COR-L47 (cell line): Measurements from ENCODE around the gene ARL4C.

Experiments
- DNase-seq: peaks from one replicate; lab custom pipeline; 2025; lab: John Stamatoyannopoulos, UW

ARL4C gene

GRCh38 chr2:234447189-234447588 is 49.7 kb downstream of the ARL4C start:
- DNase-seq = no peak

GRCh38 chr2:234446404-234447076 is 50.3 kb downstream of the ARL4C start:
- no peak for DNase-seq

DNA sequence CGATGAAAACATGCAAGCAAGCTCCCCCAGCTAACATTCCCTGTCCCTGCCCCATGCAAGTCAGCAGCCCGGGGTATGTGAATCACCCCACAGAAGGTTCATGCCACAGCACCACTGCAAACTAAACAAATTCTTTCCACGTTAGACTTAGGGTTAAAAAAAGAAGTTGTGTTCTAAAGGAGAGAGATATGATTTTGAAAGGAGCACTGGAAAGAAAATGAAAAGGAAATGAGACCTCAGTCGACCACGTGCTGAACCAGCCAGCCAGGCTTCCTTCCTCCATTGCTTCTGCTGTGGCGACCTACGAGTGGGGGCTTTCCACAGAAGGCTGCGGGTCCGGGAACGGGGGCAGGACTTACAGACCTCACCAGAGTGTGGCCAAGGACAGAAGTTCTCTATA is 52.0 kb downstream of the ARL4C start:
- DNase-seq = no peak

DNA sequence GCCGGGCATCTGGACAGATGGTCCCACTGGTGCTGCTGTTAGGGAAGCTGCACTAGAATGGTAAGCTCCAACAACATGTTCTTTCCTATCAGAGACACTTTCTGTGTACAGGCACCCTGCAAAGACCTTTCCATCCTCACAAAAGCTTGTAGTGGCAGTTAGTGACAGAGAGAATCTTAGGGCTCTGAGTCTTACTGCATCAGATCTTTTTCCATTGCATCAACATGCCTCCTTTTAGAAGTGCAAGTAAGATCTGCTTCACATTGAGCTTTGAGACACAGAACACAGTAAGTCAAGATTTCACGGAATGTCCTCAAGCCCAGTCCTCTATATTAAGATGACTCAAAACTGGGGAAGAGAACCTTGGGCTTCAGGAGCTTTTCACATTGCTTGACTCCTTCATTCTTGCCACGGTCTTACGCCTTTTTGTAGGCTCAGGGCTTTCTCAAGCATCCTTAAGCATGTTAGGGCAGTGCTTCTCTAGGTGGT is 52.6 kb downstream of the ARL4C start:
- DNase-seq = no peak
